Activated CD4-positive, CD25-positive, alpha-beta regulatory T cell treated with anti-CD3 and anti-CD28 coated beads, Interleukin-2, amount 50 U/mL, for 24 hours (primary cell): ENCODE data around the gene SKIC3.

Experiments
- ATAC-seq, 2 donors: fragments of 150-1000 bp; cut with Tn5 transposase; one replicate each; pipeline ENCODE4 v1.10.0; 2021; ENCODE audit warnings: mild to moderate bottlenecking in 1 of 2, moderate library complexity in 1 of 2

The SKIC3 gene

DNA sequence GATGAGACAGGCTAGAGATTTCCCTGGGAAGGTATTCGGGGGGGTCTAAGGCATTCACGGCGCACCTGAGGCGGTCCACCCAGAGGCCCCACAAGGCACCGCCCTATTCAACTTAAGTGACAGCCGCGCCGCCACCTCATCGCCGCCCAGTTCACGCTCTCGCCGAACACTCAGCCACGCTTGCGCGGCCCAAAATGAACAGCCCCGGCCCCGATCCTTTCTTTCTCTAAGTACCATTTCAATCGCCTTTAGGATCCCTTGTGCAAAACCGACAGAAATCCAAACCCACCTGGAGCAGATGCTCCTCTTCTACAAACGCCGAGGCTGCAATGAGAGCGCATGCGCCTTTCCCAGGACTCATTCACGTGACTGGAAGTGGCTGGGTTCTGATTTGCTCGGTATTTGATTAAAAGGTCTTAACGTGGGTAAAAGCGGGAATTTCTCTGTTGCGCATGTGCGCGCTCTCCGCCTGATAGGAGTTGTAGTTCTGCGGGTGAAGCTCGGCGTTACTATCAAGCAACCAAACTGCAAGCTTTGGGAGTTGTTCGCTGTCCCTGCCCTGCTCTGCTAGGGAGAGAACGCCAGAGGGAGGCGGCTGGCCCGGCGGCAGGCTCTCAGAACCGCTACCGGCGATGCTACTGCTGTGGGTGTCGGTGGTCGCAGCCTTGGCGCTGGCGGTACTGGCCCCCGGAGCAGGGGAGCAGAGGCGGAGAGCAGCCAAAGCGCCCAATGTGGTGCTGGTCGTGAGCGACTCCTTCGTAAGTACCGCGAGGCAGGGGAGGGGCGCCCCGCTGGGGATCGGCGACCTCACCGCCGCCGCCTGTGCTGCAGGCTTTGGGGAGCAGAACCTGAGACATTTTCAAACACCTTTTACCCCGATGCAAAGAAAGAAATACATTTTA lies at the start of gene SKIC3, which contains the start of gene ARSK:
SKIC3 (minus strand) TSS at position 331 of the 902 bp plus-strand sequence. CDS start 7,827 bp downstream, outside the sequence.
ARSK (plus strand) TSS at position 455 of the 902 bp plus-strand sequence; CDS start at position 633, 178 bp downstream.
- ATAC-seq, result peak; percentile 90 to 91

DNA sequence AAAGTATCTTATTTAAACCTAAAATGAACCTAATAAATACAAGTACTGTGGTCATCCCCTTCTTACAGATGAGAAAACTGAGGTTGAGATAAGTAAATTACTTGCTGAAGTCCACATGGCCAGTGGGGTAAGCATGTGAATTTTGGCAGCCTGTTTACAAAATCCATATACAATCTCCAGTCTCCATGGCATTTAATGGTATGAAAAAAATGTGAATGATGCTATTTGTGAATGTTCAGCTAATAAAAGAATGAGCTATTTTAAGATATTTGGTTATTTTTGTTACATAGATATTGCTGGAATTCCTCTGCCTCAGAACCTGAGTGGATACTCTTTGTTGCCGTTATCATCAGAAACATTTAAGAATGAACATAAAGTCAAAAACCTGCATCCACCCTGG lies 45.8 kb upstream of the SKIC3 start:
- no peak for ATAC-seq

DNA sequence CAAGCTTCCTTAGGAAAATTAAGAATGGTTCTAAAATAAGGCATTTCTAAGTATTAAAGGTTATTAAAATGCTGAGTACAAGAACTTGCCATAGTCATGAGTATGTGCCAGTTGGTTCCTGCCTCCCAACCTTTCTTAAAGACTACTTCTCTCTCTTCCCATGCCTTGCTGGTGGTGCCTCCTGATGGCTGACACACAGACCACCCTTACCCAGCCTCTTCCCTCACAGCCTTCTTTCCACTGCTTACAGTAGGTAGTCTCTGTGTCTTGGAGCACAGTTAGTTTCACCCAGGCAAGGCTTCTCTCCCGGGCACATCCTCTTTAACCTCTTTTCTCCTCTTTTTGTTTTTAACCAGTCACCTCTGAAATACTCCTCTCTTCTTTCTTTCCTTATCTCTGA lies 44.5 kb upstream of the SKIC3 start:
- no peak for ATAC-seq

DNA sequence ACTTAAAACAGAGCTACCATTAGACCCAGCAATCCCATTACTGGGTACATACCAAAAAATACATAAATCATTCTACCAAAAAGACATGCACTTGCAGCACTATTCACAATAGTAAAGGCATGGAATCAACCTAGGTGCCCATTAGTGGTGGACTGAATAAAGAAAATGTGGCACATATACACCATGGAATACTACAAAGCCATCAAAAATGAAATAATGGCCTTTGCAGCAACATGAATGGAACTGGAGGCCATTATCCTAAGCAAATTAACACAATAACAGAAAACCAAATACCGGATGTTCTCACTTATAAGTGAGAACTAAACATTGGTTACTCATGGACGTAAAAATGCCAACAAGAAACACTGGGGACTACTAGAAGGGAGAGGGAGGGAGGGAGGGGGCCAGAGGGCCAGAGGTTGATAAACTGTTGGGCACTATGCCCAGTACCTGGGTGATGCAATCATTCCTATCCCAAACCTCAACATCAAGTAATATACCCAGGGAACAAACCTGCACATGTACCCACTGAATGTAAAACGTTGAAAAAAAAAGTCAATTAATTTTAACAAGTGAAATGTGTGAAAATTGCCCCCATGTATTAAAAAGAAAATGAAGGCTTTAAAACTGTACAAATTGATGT lies 40.6 kb upstream of the SKIC3 start:
- ATAC-seq, result no peak

DNA sequence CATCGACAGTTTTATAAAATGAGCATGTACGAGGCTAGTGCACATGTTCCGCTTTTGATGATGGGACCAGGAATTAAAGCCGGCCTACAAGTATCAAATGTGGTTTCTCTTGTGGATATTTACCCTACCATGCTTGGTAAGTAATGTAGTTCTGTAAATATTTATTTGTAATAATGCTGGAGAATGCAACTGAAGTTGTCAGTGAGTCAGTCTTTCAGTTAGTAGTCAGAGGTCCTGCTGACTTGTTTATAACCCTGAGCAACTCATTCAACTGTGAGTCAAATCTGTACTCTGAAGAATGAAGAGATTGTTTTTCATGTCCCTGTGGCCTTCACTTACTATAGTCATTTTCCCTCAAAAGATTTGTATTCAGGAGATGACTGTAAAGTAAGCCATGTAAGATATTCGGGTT lies 36.7 kb upstream of the SKIC3 start:
- peak; percentile 94 to 96 for ATAC-seq

DNA sequence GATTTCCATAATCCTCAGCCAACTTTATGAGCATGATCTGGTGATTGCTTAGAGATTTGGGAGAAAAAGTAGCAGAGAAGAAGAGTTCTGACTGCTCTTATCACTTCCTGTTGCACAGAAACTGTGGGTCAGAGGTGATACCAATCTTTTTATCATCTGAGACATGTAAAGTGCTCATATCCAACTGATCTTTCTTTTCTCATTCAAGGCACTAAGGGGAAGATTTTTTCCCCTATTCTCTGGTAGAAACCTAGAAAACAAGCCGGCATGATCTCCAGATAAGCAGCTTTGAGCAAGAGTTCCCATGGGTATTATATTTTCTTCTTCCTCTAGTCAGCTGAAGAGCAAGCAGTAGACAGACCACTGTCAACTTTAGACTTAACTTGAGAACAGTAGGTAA lies 36.1 kb upstream of the SKIC3 start:
- ATAC-seq, result no peak

DNA sequence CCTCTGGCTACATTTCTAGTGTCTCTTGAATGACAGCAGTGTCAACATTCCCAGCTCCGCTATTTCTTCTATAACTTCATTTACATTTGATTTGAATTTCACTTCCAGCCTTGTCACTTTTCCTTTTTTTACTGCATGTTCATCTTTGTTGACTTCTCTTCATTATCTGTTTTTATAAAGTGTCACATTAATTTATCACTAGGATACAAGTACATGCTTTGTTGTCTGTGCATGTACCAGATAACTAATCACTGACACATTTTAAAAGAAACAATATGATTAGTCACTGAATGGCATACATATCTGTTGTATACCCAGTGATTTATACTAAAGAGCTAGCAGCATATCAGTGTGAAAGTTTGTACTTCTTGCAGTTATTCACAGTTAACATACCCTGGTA lies 29.2 kb upstream of the SKIC3 start:
- no peak for ATAC-seq

DNA sequence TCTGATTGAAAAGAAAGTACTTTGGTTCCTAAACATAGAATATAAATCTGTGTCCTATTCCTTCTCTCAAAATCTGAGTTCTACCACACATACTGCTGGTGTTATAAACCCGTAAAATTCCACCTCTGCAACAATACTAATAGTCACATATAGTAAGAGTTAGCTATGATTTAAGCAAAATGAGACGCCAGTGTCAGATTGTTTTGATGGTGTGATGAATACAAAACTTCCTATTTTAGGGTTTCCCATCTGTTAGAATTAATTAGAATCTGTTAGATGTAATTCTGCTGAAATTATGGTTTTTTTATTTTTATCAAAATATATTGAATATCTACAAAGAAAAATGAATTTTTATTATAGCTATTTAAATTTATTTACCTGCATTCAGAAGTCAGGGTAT lies 26.8 kb upstream of the SKIC3 start:
- ATAC-seq, result no peak

DNA sequence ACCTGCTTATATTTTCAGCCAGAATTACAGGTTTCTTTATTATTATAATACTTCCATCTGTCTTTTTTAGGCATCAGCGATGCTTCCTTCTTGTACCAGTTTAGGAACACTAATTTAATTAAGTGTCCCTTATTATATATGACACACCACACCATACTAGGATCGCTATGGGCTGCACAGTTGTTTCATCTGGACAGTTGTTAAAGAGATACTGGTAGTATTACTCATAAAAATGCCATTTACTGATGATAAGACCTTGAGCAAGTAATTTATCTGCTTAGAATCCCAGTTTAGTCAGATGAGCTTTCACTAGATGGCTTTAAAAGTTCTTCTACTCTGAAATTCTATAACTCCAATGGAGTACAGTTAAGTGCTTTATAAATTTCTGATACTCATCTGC lies 17.2 kb upstream of the SKIC3 start:
- ATAC-seq, result no peak

DNA sequence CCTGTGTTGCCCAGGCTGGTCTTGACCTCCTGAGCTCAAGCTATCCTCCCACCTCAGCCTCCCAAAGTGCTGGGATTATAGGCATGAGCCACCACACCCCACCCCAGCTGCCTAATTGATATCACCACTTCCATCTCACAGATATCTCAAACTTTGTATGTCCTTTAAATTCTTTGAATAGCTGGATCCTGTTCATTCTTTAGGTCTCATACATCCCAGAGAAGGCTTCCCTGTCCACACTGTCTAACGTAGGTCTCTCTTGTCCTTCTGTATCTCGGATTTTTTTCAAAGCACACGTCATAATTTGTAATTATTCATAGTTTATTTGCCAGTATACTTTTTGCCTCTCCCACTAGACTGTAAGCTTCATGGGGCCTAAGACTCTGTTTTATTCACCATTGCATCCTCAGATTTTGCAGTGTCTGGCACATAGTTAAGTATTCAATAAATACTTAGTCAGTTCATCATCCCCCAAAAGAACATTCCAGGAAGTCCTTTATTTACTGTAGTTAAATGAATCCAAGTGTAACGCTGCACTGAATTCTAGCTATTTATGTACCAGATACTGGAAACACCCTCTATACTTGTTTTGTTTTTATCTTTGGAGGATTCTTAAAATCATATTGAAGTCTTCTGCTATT lies 10.6 kb upstream of the SKIC3 start:
- no peak for ATAC-seq

DNA sequence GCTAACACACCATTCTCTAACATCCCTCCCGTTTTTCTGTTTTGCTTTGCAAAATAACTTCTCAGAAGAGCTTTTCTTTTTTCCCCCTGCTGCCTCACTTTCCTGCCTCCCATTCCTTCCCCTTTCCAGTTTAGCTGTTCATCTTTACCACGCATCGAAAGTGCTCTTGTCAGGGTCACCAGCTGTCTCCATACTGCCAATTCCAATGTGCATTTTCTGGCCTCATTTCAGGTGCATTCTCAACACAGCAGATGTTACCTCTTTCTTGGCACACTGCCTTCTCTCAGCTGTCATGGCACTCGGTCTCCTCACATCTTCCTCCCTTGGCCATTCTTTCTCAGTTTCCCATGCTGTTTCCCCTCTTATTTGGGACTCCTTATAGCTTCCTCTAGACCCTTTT lies 9.7 kb upstream of the SKIC3 start:
- no peak for ATAC-seq

DNA sequence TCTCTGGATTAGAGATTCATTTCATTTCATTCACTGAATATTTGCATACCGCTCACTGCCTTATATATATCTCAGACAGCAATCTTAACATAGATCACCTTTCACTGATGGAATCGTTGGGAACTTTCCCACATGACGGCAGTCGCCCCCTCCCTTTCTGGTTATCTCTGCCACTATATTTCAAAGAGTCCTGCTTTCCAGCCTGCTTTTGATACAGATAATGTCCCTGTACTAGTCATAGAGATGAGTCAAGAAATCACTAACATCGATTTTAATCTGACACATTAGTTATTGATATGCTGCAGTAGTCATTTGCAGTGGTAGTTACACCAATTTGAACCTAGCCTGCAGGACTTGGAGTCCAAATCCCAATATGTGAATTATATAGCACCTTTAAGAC lies 8.6 kb upstream of the SKIC3 start:
- no peak for ATAC-seq

DNA sequence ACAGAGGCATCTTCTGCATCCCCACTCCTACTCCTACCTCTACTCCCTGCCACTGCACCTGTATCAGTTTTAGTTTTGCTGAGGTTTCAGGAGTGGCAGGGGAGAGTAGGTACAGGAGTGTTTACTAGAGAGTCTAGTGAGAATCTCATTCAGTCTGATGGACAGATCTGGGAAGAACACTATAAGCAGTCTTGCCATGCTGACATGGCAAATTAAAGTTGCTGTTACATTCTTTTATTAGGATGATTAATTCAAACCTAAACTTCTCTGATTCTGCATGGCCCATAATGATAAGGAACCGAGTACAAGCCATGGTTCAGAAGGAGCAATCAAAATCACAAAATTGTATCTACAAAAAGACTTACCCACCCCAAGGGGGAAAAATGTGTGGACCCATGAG lies 7.5 kb upstream of the SKIC3 start:
- no peak for ATAC-seq

DNA sequence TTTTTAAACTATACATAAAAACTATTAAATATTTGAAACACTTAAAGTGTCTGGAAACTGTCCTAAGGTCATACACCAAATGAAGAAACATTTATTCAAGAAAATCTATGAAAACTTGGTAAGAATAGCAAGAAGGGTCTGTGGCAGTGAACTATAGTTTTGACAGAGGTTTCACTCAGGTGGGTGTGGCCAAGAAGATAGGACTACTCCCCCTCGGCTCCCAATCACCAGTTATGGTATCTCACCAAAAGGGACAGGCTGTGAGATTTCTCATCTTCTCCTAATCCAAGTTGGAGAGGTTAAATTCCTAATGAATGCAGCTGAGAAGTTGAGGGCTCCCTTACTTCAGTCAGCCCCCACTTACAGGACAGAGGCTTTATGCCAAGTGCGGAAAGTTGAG lies 3.1 kb upstream of the SKIC3 start:
- ATAC-seq, result no peak

DNA sequence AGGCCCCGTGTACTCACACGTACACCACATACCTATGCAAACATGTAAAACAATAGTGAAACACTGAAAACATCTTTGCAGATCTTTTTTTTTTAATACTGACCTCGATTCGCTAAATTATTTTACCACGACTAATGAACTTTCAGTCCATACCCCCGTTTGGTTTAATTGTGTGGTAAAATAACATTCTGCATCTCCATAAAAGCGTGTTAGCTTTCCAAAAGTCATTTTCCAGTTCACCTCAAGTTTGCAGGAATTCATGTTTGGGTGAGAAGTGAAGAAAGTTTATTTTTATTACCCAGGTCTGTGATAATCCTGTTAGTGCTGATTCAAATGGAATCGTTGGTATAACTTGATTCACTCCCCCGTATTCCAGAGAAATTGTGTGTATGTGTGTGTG lies 776 bp upstream of the SKIC3 start:
- ATAC-seq, result no peak

DNA sequence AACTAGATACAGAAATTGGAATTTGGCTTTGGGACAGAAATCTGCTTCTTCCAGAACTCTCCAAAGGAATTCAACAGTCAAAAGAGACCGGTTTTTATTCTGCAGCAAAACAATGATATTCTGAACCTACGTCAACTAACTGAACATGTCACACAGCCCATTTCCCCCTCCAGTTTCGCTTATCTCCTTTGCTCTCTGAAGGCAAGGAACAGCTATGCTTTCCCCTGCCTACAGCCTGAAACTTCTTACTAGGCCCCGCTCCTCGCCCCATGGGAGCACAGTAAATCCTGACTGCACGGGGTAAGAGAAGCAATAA lies 488 bp downstream of the SKIC3 start:
- ATAC-seq, result peak; percentile 24 to 34

DNA sequence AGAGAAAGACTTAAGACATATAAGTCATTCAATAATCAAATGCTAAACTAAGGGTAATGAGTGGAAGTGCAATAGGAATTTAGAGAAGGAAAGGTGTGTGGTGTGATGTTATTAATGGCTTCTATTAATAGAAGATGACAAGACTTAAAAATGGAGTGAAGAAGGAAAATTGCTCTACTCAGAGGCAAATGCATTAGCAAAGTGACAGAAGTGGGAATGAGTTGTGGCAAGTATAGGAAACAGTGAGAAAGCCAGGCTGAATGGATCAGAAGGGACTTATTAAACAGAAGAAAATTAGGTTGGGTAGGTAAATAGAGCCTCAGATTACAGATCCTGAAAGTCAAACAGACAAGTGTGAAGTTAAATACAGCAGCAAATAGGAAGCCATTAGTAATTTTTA lies 5.7 kb downstream of the SKIC3 start:
- ATAC-seq, result no peak

DNA sequence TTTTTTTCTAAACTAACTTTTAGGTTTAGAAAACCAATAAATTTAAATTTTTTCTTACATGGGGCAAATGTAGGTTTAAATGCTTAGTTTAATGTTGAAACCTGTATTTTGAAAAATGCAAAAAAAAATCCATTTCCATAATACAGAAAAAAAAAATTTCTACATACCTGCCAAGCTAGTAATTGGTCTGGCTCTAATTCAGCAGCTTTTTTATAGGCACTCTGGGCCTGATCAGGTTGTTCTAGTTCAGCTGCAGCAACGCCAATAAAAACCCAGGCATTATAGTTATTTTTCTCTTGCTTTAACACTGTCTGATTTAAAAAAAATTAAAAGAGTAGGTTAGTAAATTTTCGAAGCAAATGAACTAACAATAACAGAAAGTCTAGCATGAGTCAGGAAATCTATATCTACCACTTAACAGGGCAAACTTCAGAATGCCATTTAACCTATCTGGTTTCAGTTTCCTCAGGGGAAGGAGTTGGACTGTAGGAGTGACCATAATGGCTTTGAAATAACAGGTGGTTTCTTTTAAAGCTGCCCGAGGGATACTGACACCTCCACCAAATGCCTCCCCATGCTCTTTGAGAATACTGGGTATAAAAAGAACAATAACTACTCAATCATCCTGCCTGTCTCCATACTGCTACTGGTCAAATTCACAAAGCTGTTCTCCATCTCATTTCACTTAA lies 11.6 kb downstream of the SKIC3 start:
- peak in 1 of 2 donors; percentile 48 for ATAC-seq

DNA sequence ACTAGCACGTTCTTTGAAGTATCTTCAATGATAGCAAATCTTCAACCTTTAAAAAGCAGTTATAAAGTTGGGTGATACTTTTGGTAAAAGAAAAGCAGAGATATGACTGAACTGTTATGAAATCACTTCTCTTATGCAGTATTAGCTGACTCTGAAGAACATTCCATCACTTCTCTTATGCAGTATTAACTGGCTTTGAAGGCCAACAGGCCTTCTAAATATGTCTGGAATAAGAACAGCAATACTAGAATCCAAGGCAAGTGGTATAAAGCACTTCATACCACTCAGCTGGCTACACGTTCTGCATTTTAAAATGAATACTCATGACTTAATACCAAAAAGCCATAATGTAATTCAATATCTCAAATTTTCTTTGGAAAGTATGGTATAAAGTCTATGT lies 17.3 kb downstream of the SKIC3 start:
- ATAC-seq, result no peak

DNA sequence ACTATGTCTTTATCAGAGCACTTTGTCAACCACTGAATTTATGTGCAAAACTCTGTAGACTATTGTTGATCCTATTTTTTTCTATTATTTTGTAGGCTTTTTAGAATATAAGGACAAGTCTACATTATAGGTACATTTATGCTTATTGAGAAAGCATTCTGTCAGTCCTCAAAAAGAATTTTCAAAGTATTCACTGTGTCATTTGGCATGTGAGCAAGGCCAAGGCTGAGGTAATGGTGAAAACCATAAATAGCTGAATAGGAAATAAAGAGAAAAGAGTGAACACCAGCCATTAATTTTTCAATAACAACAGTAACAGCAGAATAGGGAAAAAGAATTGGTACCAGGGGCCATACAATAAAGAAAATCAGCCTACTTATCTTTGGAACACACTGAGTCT lies 21.0 kb downstream of the SKIC3 start:
- no peak for ATAC-seq

DNA sequence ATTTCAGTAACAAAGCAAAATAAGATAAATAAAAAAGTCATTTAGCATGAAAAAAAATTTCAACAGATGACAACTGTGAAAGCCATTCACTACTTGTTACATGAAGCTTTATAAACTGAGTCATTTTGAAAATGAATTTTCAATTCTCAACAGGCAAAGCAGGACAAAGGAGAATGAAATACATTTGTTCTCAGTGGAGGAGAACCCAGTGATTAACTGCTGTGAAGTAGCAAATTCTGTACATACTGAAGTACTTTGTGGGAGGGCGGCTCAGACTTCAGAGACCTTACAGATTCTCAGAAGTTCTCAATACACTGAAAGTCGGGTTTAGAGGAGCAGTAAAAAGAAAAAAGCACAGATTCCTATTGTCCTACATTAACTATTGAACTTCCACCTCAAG lies 21.7 kb downstream of the SKIC3 start:
- ATAC-seq, result no peak

DNA sequence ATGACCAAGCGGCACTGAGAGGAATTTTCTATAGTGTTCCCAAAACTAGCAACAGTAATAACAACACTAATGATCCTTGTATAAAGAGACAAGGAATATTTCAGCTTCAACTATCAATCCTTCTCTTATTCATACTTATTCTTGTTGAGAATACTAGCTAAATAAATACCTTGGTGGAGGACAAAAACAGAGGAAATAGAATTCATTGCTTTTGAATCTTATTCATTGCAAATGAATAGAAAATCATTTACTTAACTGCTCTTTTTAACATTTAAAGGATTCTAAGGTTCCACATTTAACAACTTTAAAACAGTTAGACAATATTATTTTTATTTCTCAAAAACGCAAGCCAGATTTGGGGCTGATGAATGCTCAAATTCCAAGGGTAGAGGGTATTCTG lies 22.4 kb downstream of the SKIC3 start:
- no peak for ATAC-seq

DNA sequence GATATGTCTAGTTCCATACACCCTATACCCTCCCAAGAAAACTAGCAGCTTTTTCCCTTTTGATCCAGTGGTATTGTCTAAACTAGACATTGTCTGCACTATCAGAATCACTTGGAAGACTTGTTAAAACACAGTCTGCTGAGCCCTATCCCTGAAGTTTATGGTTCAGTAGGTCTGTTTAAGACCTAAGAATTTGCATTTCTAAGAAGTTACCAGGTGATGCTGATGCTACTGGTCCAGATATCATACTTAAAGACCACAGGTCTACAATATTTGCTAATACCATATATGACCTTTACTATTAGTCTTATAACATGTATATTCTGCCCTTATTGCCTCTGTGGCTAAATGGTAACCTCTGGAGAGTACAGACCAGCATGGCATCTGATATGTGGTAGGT lies 23.3 kb downstream of the SKIC3 start:
- ATAC-seq, result no peak
